Stimulated activated CD8-positive, alpha-beta memory T cell treated with anti-CD3 and anti-CD28 coated beads, Interleukin-7, amount 100 ng/mL, for 48 hours (primary cell): ENCODE results near the gene FAM168B.

Experiments used
- DNase-seq, 2 donors: peaks; one replicate each; pipeline ENCODE4 v3.0.0-alpha.2; 2020; ENCODE audit warnings: low read depth in 1 of 2; ENCODE audit errors: extremely low read depth in 1 of 2

FAM168B gene

GRCh38 chr2:131029812-131030211 is 63.4 kb downstream of the FAM168B start:
- DNase-seq: no peak

GRCh38 chr2:131027566-131028528 is 65.4 kb downstream of the FAM168B start:
- DNase-seq: no peak

- DNase-seq: no peak
Measured at GRCh38 chr2:131026919-131027318, 66.3 kb downstream of the FAM168B start.

- DNase-seq: no peak
Measured at GRCh38 chr2:131023758-131024157, 69.5 kb downstream of the FAM168B start.

- no peak for DNase-seq
Measured at GRCh38 chr2:131022731-131023130, 70.5 kb downstream of the FAM168B start.

GRCh38 chr2:131016826-131017741 is 76.2 kb downstream of the FAM168B start:
- no peak for DNase-seq

- DNase-seq: no peak
Measured at GRCh38 chr2:131015764-131016163, 77.5 kb downstream of the FAM168B start.

- no peak for DNase-seq
Measured at GRCh38 chr2:131014141-131014540, 79.1 kb downstream of the FAM168B start.

- no peak for DNase-seq
Measured at GRCh38 chr2:131011486-131011885, 81.8 kb downstream of the FAM168B start.

GRCh38 chr2:131010566-131010965 is 82.7 kb downstream of the FAM168B start:
- no peak for DNase-seq

GRCh38 chr2:131009713-131010475 is 83.4 kb downstream of the FAM168B start:
- no peak for DNase-seq

GRCh38 chr2:131008967-131009366 is 84.3 kb downstream of the FAM168B start:
- DNase-seq: no peak

GRCh38 chr2:131006561-131006960 is 86.7 kb downstream of the FAM168B start:
- no peak for DNase-seq

GRCh38 chr2:131005216-131005935 is 87.9 kb downstream of the FAM168B start:
- no peak for DNase-seq

GRCh38 chr2:131004446-131005209 is 88.6 kb downstream of the FAM168B start:
- DNase-seq: no peak

- no peak for DNase-seq
Measured at GRCh38 chr2:130998561-130998960, 94.7 kb downstream of the FAM168B start.
